GM21360 (cell line): ENCODE results near the gene CPNE7.
"Not testable (repeated sequence)": the region's sequence is repeated elsewhere in the genome, so short reads cannot be mapped to it uniquely, and the experiment has no call there.

Experiments used
- ATAC-seq: cut with Tn5 transposase; IDR thresholded peaks from one replicate; pipeline ENCODE4 v1.9.1; 2021; ENCODE audit warnings: mild to moderate bottlenecking, moderate library complexity; ENCODE audit not compliant: unreplicated experiment

Gene CPNE7

DNA sequence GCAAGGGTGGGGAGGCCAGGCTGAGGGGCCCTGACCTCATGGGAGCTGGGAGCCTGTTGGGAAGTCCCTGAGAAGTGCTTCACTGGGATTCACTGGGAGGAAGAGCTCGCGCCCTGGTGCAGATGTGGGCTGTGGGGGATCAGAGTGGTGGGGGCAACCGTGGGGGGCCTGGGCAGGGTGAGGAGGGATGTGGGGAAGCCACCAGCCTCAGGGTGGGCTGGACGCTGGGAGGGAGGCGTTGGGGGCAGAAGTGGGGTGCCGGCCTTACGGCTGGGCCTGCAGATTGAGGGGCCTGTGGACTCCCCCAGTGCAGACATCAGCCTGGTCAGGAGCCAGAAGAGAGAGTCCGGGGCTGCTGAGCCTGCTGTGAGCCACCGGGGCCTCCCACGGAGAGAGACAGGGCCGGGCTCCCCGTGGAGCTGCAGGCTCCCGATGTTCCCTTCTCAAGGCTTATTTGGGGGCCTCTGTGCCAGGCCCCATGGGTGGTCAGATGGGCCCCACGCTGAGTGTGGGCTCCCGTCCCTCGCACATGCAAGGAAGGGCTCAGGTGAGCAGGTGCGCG lies 45.7 kb downstream of the CPNE7 start:
- no peak for ATAC-seq

GRCh38 chr16:89621698-89622409 lies 46.3 kb downstream of the CPNE7 start:
- no peak for ATAC-seq

GRCh38 chr16:89623511-89624261 lies 48.1 kb downstream of the CPNE7 start:
- ATAC-seq = no peak

DNA sequence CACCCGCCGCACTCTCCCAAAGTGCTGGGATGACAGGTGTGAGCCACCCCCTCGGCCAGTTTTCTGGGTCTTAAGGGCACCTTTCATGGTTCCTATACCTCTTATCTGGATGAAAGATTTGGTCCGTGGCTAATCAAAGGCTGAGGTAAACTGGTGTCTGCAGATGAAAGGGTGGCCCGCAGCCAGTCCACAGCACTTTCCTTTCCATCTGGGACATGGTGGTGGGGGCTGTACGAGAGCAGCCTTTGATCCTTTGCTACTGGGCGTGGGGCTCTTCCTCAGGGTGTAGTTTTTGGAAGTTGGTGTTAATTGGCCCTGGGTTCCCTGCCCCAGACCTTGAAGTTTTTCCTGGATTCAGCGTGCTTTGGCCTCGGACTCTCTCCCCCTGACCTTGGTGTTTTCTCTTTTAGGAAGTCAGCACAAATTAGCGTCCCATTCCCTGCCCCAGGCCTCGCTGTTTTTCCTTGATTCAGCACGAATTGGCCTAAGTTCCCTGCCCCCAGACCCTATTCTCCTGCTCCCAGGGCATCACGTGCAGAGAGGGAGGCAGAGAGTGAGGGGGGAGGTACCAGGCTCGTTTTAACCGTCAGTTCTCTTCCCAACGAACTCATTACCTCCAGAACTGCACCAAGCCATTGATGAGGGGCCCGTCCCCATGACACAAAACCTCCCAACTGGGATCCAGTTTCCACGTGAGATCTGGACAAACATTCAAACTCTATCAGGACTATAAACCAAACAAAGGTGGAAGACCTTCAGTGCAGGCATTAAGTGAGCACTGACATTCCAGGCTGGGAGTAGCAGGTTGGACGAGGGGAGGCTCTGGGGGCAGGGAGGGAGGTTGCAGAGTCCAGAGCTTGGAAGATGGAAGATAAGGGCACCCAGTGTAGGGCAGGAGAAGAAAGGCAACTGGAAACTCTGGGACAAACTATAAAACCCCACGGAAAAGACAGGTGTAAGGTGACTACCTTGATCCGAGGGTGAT lies 49.5 kb downstream of the CPNE7 start:
- no peak for ATAC-seq

DNA sequence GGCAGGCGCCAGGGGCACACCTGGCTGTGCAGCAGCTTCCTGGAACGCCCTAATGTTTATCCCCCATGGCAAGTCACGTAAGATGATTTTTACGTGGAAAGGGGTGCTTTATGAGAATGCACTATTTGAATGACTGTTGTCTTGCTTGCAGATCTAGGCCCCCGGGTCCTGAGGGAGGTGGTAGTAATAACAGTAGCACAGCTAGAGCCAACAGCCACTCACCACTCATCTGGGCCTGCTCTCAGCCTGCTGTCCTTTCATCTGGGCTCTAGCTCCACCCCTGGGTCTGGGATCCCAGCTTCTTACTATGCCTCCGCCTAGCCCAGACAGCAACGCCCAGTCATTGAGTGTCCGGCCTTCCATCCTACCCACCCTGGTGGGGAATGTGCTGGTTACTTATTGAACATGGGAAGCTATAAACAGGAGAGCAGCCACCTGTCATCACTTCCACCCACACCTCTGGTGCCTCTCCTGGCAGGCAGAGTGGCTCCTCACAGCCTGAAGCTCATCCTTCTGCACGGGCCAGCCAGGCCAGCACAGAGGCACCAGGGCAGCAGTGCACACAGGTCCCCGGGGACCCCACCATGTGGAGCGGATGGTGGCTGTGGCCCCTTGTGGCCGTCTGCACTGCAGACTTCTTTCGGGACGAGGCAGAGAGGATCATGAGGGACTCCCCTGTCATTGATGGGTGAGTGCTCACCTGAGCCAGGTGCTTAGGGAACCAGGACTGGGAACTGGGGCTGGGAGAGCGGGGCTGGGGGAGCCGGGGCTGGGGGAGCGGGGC lies 54.5 kb downstream of the CPNE7 start:
- no peak for ATAC-seq

- no peak for ATAC-seq
These were observed 57.6 kb downstream of the CPNE7 start for GRCh38 chr16:89633064-89633631.

DNA sequence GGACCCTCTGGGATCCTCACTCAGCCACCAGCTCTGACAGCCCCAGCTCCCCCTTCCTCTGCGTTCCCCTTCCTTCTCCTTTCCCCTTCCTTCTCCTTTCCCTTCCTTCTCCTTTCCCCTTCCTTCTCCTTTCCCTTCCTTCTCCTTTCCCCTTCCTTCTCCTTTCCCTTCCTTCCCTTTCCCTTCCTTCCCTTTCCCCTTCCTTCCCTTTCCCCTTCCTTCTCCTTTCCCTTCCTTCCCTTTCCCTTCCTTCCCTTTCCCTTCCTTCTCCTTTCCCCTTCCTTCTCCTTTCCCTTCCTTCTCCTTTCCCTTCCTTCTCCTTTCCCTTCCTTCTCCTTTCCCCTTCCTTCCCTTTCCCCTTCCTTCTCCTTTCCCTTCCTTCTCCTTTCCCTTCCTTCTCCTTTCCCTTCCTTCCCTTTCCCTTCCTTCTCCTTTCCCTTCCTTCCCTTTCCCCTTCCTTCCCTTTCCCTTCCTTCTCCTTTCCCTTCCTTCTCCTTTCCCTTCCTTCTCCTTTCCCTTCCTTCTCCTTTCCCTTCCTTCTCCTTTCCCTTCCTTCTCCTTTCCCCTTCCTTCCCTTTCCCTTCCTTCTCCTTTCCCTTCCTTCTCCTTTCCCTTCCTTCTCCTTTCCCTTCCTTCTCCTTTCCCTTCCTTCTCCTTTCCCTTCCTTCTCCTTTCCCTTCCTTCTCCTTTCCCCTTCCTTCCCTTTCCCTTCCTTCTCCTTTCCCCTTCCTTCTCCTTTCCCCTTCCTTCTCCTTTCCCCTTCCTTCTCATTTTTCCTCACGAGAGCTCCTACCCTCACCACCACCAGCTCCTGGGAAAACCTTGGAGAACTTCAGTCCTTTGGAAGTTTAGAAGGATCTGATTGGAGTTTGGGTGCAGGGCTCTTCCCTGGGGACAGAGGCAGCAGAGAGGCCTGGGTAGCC lies 59.2 kb downstream of the CPNE7 start:
- not testable (repeated sequence) for ATAC-seq

- ATAC-seq = no peak
These were observed 61.1 kb downstream of the CPNE7 start for GRCh38 chr16:89636663-89637062.

DNA sequence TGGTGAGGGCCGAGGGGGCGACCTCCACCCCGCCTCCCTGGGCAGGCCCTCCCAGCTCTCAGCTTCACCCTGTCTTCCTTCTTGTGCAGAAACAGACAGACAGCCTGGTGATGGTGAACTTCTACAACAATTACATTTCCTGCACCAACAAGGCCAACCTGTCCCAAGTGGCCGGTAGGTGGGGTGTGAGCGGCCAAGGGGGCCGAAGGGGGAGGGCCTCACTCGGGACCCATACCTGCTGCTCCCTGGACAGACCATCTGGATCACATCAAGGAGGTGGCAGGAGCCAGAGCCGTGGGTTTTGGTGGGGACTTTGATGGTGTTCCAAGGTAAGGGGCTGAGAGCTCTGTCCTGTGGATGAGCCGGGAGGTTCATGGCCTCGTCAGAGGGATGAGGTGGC lies 61.8 kb downstream of the CPNE7 start:
- ATAC-seq = no peak

DNA sequence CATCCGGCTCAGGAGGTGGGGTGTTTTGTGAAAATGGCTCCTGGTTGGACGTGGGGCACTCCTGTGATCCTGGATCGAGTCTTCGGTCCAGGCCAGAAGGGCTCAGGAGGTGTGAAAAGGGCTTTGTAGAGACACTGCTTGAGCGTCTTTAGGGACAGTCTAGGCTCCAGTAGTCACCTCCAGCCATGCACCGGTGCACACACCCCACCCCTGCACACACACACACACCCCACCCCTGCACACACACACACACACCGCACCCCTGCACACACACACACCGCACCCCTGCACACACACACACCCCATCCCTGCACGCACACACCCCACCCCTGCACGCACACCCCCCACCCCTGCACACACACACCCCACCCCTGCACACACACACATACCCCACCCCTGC lies 62.9 kb downstream of the CPNE7 start:
- ATAC-seq = no peak

GRCh38 chr16:89639385-89639784 lies 63.8 kb downstream of the CPNE7 start:
- ATAC-seq = no peak

GRCh38 chr16:89641458-89642119 lies 66.0 kb downstream of the CPNE7 start:
- ATAC-seq = no peak

GRCh38 chr16:89642574-89642973 lies 67.0 kb downstream of the CPNE7 start:
- no peak for ATAC-seq

DNA sequence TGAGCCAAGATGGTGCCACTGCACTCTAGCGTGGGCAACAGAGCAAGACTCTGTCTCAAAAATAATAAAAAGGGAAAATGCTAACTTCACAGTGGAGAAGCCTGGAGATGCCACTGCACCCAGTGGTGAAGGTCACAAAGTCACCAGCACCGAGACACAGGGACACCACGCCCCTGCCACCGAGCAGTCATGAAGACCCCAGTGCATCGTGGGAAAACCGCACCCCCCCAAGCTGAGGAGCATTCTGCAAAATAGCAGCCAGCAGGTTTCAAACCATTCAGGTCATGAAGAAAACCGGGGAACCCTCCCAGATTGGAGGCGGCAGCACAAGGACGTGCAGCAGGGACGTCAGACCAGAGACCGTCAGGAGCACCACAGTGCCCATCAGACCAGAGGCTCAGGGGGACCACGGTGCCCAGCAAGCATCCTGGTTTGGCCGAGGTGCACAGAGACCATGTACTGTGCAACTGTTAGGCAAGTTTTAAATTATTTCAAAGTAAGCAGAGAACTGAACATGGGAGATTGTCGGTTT lies 68.3 kb downstream of the CPNE7 start:
- ATAC-seq = no peak

GRCh38 chr16:89645122-89645521 lies 69.6 kb downstream of the CPNE7 start:
- no peak for ATAC-seq

DNA sequence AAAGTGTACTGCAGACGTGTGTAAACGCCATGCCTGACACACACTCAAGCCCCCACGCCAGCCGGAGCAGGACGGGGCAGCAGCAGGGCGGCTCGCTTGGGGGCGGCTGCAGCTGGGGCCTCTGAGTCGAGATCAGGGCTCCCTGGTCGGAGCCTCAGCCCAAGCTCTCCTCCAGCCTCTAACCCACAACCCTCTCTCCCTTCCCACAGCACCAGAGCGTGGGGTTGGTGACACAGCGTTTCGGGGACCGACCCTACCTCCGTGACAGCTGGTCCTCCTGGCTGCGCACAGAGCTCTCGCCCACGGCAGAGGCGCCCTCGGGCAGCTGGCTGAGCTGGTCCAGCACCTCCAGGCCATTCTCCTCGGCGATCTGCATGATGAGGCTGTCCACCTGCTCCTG lies 70.7 kb downstream of the CPNE7 start:
- ATAC-seq = no peak
